Pancreas (tissue), 10 donors: ENCODE data around the gene REM1. TPM values are rescaled to one million over a fixed set of nuclear protein-coding genes. Genes with fewer than 3 reads are reported as not detected.
A peak's percentile ranks its signal among the peaks of the same experiment; 100 is the strongest.
"Not testable (repeated sequence)": the region's sequence is repeated elsewhere in the genome, so short reads cannot be mapped to it uniquely, and the experiment has no call there.

ENCODE experiments used
- ATAC-seq, 4 donors: fragments of 200-7000 bp; cut with Tn5 transposase; one replicate each; pipeline versions ENCODE4 v1.8.0 to v1.9.1; 2020; ENCODE audit warnings: mild to moderate bottlenecking in 4 of 4, moderate library complexity in 4 of 4
- DNase-seq, 6 donors: peaks; one replicate each; pipeline ENCODE4 v3.0.0-alpha.2; 2020
- FAIRE-seq: peaks from 2 replicates; lab custom pipeline; 2012; peaks lifted over from hg19 to GRCh38; lab: Jason Lieb, UNC
- H3K27ac ChIP-seq, 4 donors: fragments of 200-600 bp; sonication (generic); 1 replicate in 3 of 4; 2 replicates in 1 of 4; pipeline versions ENCODE4 v1.5.0 to v1.8.0; 2020
- H3K27me3 ChIP-seq, 4 donors: fragments of 200-600 bp; one replicate each; pipeline ENCODE4 v1.8.0; 2021
- H3K36me3 ChIP-seq, 3 donors: fragments of 200-600 bp; sonication (generic) in 1 of 3; one replicate each; pipeline versions ENCODE4 v1.5.0 to v1.8.0; 2020 to 2021
- H3K4me1 ChIP-seq, 3 donors: fragments of 200-600 bp; one replicate each; pipeline ENCODE4 v1.8.0; 2021
- H3K4me3 ChIP-seq, 4 donors: fragments of 200-600 bp; sonication (generic) in 2 of 4; one replicate each; pipeline versions ENCODE4 v1.5.0 to v1.8.0; 2020 to 2021
- H3K9me3 ChIP-seq, 4 donors: fragments of 200-600 bp; one replicate each; pipeline ENCODE4 v1.8.0; 2021
- CTCF ChIP-seq, 4 donors: fragments of 200-600 bp; sonication (generic) in 3 of 4; IDR thresholded peaks; one replicate each; pipeline versions ENCODE4 v1.5.0 to v1.8.0; 2021; ENCODE audit warnings: antibody characterized with exemption in 4 of 4
- WGBS, 2 donors: extraction: QIAGEN DNeasy Blood & Tissue Kit; methylation state at CpG; one replicate each; pipeline ENCODE4 v1.1.7; 2013; 5-methylcytosine and 5-hydroxymethylcytosine counted together
- intact Hi-C, 3 donors: fragments of 100-400 bp; cut with DNase I; formaldehyde crosslinking; loops; one replicate each; pipeline versions ENCODE4 v1.11.1 to v1.14.2; 2022
- polyA plus RNA-seq, 2 donors: library from polyadenylated mRNA; stranded (reverse); fragments of 200-250 nt; gene quantifications; one replicate each; pipeline ENCODE4 v1.2.3, GENCODE V29; 2013
- total RNA-seq, 6 donors: library from RNA; stranded (reverse); fragmentation: NEBNext Ultra II Directional in 4 of 6; extraction: Animal tissue kit (Norgen Biotek cat#: 25700) in 4 of 6; gene quantifications; one replicate each; pipeline versions ENCODE4 v1.2.1 to v1.2.4, GENCODE V29; 2021 to 2023
- donor health status: healthy with polysubstance abuse.
- donor health status: DM: no; HTN: no; CAD: no; lungs with moderate emphysema.
- donor health status: DM: no; HTN: no; CAD: no.
- donor health status: control.
- donor health status: control.
- donor health status: Bipolar disorder and iron deficiency.
- donor health status: DM: yes; HTN: yes; CAD: no.
- donor health status: DM: no; HTN: no; CAD: no.
- donor health status: DM: no; HTN: no; CAD: no.
- donor health status: DM: yes; HTN: yes; CAD: no.

REM1 gene
- total and polyA plus RNA-seq, 8 donors, result 0.14 to 1.7 (median 0.34) TPM; not detected in 1

GRCh38 chr20:31454361-31454760, 20.7 kb upstream of the REM1 start:
- intact Hi-C loops, result loop anchor here in 1 of 3 donors (10.0 kb wide), 1 partner anchor 50 kb away; no protein-coding TSS in a partner anchor

GRCh38 chr20:31470946-31471345, 4.1 kb upstream of the REM1 start:
- intact Hi-C loops, H3K36me3 ChIP-seq, H3K27ac ChIP-seq, ATAC-seq, H3K27me3 ChIP-seq, FAIRE-seq, H3K4me3 ChIP-seq, H3K9me3 ChIP-seq, H3K4me1 ChIP-seq: not testable (repeated sequence)
- peak in 1 of 6 donors; percentile 64 for DNase-seq
- 93 to 100% methylated on average over 1 to 30 of the region's 33 CpGs for WGBS, 2 donors

More at GRCh38 chr20:31454361-31454760, 20.7 kb upstream of the REM1 start:
- FAIRE-seq (no peak), DNase-seq (no peak), ATAC-seq (no peak)
- no peaks in the 10 kb centered on the region for H3K36me3 ChIP-seq
- H3K27ac ChIP-seq, result no peak overlapping the region
- no peak overlapping the region for H3K4me3 ChIP-seq
- 82 to 94% methylated on average over 1 of the region's 1 CpG for WGBS, 2 donors
- no peaks in the 10 kb centered on the region for H3K9me3 ChIP-seq
- no peak for TF ChIP-seq CTCF (IDR thresholded peaks at IDR 0.05)
- peaks cover 0 to 9% (median 1%) of the 10 kb centered on the region in 4 donors for H3K27me3 ChIP-seq
- no peaks in the 10 kb centered on the region for H3K4me1 ChIP-seq

- Histone ChIP-seq H3K27me3 (peaks cover 0 to 12% (median 0%) of the 10 kb centered on the region in 4 donors), H3K4me1 (no peaks in the 10 kb centered on the region), H3K9me3 (no peaks in the 10 kb centered on the region), H3K4me3 (no peak overlapping the region), H3K27ac (no peak overlapping the region), H3K36me3 (no peaks in the 10 kb centered on the region)
- TF ChIP-seq CTCF (IDR thresholded peaks at IDR 0.05), result no peak
- FAIRE-seq, result no peak
- WGBS, 2 donors, result 56 to 63% methylated on average over 7 of the region's 8 CpGs
- no peak for DNase-seq
- no peak for ATAC-seq
- intact Hi-C loops, result no loop called here
Measured at GRCh38 chr20:31472395-31473330, 2.4 kb upstream of the REM1 start.

- intact Hi-C loops, result no loop called here
- DNase-seq (no peak), ATAC-seq (no peak), FAIRE-seq (no peak)
- H3K9me3 ChIP-seq, result no peaks in the 10 kb centered on the region
- WGBS, 2 donors, result 75 to 84% methylated on average over 5 of the region's 5 CpGs
- H3K27ac ChIP-seq, result no peak overlapping the region
- no peak overlapping the region for H3K4me3 ChIP-seq
- H3K27me3 ChIP-seq, result peaks cover 0 to 12% (median 0%) of the 10 kb centered on the region in 4 donors
- H3K4me1 ChIP-seq, result no peaks in the 10 kb centered on the region
- TF ChIP-seq CTCF (IDR thresholded peaks at IDR 0.05), result no peak
- no peaks in the 10 kb centered on the region for H3K36me3 ChIP-seq
Measured at GRCh38 chr20:31473331-31474096, 1.6 kb upstream of the REM1 start.

- intact Hi-C loops, result no loop called here
- DNase-seq, result no peak
- WGBS, 2 donors, result 57 to 64% methylated on average over 2 of the region's 2 CpGs
- H3K9me3 ChIP-seq, result no peaks in the 10 kb centered on the region
- H3K4me1 ChIP-seq, result no peaks in the 10 kb centered on the region
- H3K27ac ChIP-seq, result no peak overlapping the region
- H3K4me3 ChIP-seq, result no peak overlapping the region
- FAIRE-seq, result no peak
- H3K36me3 ChIP-seq, result no peaks in the 10 kb centered on the region
- TF ChIP-seq CTCF (IDR thresholded peaks at IDR 0.05), result no peak
- no peak for ATAC-seq
- H3K27me3 ChIP-seq, result peaks cover 0 to 12% (median 0%) of the 10 kb centered on the region in 4 donors
Measured at GRCh38 chr20:31474097-31474436, 1.0 kb upstream of the REM1 start.
